ENCODE results near the gene CUL2. TPM values are rescaled to one million over a fixed set of nuclear protein-coding genes. Genes with fewer than 3 reads are reported as not detected.
A peak's percentile ranks its signal among the peaks of the same experiment; 100 is the strongest.

CUL2 gene
- total RNA-seq = 32.0 and 33.8 TPM in 2 replicates

DNA sequence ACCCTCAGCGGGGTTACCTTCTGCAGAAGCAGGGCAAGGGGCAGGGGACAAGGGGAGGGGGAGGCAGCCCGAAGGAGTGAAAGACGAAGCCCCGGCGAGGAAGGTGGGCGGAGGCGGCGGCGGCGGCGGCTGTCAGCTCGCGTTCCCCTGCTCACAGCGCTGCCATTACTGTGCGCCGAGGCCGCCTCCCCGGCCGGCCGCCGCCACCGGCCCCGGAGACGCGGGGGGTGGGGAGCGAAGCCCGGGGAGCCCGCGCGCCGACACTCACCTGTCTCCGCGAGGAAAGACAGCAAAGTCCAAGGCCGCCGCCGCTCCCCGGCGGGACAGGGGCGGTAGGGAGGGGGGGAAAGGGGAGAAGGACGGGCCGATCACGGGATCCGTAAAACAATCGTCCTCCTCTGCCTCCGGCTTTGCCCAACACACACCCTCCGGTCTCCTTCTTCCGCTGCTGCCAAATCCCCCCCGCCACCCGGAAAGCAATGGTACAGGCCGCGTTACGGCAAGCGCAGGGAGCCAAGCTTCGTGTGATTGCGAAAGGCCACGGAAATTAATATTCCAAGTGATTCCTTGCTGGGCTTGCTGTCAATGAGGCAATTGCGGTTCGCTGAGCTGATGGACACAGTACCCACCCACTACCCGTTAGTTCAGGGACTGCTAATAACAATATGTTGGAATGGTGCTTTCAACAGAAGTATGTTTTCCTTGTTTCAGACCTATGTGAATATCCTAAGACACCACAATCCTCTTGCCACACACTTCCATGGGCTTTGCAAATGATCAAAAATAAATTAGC lies at the start of gene CUL2:
Gene CUL2 (minus strand): TSS at position 180 of the 793 bp plus-strand sequence. CDS start 19,024 bp downstream, outside the sequence.
- peak; percentile 68 for DNase-seq (ENCODE audit: extremely low read depth, low read depth, low spot score)

DNA sequence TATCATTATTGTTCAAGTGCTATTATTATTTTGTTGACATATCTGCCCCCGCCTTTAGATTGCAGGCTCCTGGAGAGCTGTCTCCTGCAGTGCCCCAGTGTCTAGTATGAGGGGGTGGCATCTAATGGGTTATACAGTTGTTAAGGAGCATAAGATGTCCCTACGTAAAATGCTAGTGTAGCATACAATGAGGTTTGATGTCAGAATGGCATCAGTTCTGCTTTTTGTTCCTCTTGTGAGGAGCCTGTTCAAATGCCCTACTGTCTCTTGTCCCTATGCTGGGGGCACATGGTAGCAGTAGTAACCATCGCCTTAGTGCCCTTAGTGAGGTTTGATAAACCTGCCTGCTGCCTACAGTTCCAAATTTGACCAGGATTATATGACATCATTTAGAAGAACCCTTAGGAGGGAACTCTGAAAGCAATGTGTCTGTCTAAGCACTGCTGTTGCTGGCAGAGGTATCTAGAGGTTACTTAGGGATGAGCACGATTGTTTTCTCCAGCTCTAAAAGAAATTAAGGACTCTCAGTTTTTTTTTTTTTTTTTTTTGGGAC lies 46.2 kb upstream of the CUL2 start:
- no peak for DNase-seq (ENCODE audit: extremely low read depth, low read depth, low spot score)

DNA sequence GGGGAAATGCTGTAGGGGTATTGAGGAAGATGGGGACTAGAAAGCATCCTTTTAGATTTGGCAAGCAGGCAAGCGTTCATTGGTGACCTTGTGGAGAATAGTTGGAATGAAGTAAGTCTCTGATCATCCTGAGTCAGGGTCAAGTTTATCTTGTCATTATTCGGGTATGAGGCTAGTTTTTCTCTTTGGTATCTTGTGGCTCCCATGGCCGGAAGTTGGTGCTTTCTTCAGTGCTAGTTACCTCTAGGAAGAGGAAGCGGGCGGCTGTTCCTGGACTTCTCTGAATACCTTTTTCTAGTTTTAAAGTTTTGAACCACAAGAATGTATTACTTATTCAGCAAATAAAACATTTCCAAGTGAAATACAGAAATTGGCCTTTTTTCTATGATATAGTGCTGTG lies 45.7 kb upstream of the CUL2 start:
- no peak for DNase-seq (ENCODE audit: extremely low read depth, low read depth, low spot score)

DNA sequence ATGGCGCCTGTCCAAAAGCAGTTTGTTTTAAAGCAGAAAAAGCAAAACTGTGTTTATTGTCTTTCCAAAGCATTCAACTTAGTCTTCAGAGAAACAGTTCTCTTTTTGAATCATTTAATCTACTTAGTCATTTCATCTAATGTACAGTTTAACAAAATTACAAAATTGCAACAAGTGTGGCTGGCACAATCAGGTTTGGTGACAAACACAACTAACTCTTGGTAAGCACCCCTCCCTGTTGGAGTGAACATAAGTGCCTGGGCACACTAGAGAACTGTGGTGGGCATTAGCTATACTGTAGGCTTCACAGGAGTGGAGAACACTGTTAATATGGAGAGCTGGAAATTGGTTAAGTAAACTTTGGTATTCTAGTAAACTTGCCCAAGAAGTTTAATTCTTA lies 43.4 kb upstream of the CUL2 start:
- DNase-seq (ENCODE audit: extremely low read depth, low read depth, low spot score) = no peak

DNA sequence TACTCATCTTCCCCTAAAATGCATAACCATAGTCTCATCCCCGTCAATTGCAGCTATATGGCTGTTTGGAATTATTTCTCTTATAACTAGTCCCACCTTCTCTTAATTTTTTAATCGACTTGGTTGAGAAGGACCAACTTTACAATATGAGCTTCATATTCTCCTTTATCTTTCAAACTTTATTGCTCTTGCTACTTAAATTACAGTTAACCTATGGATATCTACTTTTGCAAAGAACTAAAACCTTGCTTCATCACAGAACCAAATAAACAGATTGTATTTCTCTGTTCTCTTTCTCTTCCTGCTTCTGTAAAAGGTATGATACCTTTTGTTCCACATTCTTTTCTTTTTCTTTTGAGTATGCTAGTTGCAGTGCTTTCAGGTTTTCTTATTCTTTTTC lies 42.6 kb upstream of the CUL2 start:
- no peak for DNase-seq (ENCODE audit: extremely low read depth, low read depth, low spot score)

DNA sequence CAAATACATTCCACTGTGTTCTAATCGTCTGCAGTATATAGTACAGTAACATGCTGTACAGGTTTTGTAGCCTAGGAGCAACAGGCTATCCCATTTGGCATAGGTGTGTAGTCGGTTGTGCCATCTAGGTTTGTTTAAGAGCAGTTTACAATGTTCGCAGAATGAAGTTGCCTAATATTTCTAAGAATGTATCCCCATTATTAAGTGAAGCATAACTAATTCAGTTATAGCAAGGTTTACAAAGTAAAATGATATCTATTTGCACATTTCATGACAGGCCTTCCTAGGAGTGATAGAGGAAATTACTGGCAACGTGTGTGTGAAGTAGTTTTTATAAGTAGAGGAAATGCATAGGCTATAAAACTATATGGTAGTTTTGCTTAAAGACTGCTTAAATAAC lies 40.5 kb upstream of the CUL2 start:
- DNase-seq (ENCODE audit: extremely low read depth, low read depth, low spot score) = no peak

DNA sequence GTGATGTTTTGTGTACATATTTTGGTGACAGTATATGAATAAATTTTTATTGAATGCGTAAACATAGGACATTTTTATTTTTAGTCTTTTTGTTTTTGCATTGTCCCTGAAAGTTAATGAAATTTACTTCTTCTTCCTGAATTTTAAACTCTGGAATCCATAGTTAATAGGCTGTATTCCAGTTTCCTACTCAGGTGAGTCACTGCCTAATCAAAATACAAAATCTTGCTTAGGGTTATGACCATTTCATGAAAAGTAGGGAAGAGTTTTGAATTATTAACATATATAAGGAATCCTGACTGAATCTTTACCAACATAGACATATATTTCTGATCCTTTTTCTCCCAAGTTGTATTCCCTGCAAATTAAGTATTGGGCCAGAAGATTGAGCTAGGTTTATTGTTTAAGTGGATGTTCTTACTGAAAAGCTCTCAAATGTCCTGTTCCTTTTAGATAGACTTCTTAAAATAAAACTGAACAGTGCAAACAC lies 39.1 kb upstream of the CUL2 start:
- DNase-seq (ENCODE audit: extremely low read depth, low read depth, low spot score) = no peak

DNA sequence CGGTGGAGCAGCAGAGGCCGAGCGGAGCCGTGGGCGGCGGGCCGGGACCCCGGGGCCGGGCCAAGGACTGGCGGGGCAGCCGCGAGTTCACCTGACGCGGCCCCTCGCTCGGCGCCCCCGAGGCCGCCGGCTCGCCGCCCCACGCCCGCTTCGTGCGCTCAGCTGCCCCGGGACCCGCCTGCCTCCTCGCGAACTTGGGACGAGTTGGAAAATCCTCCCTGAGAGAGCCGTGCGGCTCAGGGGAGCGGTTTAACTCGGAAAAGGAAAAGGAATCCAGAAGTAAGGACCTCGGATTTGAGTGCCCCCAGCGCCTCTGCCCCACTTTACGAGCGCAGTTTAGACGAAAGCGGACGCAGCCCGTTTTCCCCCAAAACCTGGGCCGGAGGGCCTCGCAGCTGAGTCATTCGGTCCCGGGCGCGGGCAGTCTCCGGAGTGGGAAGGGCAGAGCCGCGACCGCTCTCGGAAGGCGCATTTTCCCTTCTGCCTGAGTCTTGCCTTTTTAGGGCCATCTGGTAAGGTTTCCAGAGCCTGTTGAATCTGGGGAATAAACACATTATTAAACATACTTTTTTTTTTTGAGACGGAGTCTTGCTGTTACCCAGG lies 37.2 kb upstream of the CUL2 start:
- DNase-seq (ENCODE audit: extremely low read depth, low read depth, low spot score) = no peak

DNA sequence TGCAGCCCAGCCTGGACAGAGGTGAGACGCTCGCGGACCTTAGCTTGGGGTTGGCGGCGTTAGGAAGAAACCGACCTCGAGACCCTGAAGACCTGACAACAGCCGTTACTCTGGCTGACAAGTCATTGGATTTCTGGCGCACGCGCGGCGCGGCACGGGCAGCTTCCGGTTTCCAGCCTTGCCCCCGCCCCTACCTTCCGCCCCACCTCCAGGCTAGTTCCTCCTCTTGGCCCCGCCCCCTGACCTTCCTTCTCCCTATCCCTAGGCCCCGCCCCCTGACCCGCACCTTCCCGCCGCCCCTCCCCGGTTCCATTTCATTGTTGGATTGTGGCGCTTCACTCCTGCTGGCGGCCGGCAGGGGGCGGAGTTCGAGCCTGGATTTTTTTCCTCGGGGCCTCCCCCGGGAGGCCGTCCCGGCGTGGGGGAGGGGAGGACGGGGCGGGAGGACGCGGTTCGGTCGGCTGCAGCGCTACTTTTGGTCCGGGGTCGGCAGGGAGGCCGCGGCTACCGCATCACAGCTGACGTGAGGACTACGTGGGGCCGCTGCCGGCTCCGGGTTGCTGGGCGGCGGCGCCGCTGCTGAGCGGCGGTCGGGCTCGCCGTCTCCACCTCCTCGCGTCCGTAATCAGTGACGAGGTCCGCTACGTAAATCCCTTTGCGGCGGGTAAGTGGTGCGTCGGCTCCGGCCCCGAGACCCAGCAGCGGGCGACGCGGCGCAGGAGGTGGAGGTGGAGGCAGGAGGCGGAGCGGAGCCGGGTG lies 36.6 kb upstream of the CUL2 start, which contains the start of gene CREM:
Gene CREM (plus strand): TSS at position 317 of the 759 bp plus-strand sequence. CDS start 10,990 bp downstream, outside the sequence.
- peak; percentile 64 for DNase-seq (ENCODE audit: extremely low read depth, low read depth, low spot score)

DNA sequence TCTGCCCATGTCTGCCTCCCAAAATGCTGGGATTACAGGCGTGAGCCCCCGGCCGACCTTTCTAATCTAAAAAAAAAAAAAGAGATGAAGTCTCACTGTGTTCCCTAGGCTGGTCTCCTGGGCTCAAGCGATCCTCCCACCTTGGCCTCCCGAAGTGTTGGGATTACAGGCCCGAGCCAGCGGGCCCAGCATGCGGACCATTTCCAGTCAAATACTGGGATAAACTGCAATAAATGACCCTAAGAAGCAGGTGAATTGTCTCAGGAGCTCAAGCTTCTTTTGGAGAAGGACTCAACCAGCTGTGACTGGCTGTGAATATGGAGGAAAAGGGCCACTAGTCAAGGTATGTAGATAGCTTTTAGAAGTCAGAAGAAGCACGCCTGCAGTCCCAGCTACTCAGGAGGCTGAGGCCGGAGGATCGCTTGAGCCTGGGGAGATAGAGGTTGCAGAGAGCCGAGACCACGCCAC lies 36.0 kb upstream of the CUL2 start:
- no peak for DNase-seq (ENCODE audit: extremely low read depth, low read depth, low spot score)

DNA sequence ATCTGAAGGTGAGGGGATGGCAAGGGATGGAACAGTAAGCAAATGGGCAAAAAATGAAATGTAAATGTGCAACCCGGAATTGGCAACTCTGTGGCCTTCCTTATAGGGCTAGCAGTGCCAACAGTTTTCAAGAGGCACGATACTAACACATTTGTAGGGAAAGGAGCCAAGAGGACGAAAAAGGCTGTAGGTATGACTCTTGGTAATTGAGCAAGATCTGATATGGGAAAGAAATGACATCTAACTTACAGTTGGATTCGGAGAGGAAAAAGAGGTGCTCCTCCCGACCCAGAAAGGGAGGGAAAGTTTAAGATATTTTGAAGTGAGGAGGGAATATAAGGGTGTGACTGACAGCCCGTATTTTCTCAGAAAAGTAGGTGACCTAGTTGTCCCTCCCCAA lies 34.4 kb upstream of the CUL2 start:
- DNase-seq (ENCODE audit: extremely low read depth, low read depth, low spot score) = no peak

DNA sequence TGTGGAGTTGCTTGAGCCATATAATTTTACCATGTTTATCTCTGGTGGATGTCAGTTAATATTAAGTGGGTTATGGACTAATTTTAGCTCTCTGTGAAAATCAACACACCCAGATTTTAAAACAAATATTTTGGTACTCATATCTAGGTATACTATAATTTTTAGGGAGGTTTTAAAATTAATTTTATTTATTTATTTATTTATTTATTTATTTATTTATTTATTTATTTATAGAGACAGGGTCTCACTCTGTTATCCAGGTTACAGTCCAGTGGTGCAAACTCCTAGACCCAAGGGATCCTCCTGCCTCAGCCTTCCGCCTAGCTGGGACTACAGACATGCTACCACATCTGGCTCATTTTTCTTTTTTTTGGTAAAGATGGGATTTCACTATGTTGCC lies 29.2 kb upstream of the CUL2 start:
- DNase-seq (ENCODE audit: extremely low read depth, low read depth, low spot score) = no peak

DNA sequence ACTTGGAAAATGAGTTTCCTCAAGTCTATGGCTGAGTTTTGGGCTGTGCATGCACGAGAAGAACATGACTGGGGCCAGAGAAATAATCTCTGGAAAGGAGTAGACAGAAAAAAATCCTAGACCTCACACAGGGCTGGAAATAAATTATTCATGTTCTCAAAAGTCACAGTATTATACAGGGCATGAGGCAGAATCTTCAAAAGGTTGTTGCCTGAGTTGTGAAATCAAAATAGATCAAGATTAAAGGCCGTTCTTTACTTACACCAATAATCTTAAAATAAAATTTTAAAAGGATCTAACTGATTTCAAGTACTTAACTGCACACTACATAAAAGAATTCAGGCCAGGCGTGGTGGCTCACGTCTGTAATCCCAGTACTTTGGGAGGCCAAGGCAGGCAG lies 22.4 kb upstream of the CUL2 start:
- DNase-seq (ENCODE audit: extremely low read depth, low read depth, low spot score) = no peak

DNA sequence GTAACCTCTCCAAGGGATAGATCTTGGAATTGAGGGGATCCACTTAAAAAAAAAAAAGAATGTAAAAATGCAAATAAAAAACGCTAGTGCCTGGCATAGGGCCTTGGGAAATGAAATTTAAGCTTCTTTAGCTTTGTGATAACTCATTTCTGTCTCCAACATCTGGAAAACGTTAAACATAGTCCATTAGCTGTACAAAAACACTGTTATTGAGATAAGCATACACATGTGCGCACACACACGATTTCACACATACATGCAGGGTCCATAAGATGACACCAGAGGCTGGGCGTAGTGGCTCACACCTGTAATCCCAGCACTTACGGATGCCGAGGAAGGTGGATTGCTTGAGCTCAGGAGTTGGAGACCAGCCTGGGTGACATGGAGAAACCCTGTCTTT lies 13.7 kb upstream of the CUL2 start:
- DNase-seq (ENCODE audit: extremely low read depth, low read depth, low spot score) = no peak

DNA sequence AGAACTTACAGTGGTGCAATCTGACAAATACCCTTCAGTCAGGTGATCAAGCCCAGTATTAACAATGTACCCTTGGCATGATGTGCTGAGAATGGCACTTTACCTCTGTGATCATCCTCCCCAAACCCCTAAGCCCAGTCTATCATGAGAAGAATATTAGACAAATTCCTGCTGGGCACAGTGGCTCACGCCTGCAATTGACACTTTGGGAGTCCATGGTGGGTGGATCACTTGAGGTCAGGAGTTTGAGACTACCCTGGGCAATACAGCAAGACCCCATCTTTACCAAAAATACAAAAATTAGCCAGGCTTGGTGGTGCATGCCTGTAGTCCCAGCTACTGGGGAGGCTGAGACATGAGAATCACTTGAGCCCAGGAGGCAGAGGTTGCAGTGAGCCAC lies 7.4 kb upstream of the CUL2 start:
- no peak for DNase-seq (ENCODE audit: extremely low read depth, low read depth, low spot score)

DNA sequence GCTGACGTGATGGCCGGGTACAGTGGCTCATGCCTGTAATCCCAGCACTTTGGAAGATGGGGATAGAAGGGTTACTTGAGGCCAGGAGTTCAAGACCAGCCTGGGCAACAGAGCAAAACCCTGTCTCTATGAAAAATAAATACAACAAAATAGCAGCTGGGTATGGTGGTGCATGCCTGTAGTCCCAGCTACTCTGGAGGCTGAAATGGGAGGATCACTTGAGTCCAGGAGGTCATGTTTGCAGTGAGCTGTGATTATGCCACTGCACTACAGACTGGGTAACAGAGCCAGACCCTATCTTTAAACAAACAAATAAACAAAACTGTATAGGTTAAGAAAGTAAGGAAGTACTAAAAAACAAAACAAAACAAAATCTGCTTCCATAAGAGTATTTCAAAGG lies 6.2 kb upstream of the CUL2 start:
- no peak for DNase-seq (ENCODE audit: extremely low read depth, low read depth, low spot score)

DNA sequence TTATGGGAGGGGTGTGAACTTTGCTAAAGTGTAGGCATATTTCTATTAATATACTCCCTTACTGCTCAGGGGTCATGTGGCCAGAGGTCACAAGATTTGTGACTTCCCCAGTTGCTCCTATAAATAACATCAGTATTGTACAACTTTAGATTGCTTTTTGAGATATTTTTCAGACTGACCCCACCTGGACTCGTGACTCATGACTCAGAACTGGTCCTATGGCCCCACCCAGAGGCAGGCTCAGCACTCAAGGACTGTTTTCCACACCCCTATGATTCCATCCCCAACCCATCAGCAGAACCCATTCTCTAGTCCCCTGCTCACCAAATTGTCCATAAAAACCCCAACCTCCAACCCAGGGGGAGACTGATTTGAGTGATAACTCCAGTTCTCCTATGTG lies 2.7 kb upstream of the CUL2 start:
- no peak for DNase-seq (ENCODE audit: extremely low read depth, low read depth, low spot score)

DNA sequence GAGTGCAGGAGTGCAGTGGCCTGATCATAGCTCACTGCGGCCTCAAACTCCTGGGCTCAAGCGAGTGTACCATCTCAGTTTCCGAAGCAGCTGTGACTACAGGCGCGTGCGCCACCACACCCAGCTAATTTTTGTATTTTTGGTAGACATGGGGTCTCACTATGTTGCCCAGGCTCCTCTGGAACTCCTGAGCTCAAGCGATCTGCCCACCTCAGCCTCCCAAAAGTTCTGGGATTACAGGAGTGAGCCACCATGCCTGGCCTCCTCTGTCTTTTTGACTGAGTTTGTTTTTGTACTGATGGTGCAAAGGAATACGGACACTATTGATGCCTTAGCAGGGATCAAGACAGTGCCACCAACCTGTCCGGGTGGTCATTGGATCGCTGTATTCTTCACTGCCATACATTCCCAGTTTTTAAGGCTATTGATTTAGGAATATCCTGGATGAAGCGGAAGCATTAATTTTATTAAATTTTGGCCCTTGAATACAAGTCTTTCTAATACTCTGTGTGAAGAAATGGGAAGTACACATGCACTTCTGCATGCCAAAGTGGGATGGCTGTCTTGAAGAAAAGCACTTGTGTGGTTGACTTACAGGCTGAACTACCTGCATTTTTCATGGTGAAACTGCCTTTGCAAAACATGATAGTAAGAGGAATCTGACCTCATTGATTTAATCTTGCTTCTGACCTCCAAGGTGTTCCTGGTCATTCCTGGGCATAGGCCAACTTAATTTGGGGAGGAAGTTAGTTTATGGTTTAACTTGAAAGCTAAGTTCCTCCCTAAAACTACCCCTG lies 2.1 kb upstream of the CUL2 start:
- no peak for DNase-seq (ENCODE audit: extremely low read depth, low read depth, low spot score)

DNA sequence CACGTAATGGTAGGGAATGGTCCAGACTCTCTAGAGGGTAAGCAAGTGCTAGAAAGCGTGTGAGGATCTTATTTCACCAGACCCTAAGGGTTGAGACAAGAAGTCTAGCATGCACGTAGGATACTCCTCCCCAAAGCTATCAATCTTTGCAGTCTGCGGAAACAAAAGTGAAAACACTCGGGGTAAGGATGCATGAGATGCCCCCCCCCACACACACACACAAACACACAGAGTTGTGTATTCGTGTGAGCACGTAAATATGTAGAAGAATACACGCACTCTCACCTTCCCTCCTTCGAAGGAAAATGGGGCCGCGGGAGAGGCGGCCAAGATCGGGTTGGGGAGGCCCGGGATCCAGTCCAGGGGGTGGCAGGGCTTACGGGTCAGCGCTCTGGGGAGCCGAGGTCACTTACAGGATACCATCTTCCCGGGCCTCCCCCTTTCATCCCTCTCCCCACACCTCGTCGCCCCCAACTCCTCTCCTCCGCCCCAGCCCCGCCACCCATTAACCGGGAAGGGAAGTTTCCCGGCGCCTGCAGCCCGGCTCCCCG lies 455 bp downstream of the CUL2 start:
- no peak for DNase-seq (ENCODE audit: extremely low read depth, low read depth, low spot score)

DNA sequence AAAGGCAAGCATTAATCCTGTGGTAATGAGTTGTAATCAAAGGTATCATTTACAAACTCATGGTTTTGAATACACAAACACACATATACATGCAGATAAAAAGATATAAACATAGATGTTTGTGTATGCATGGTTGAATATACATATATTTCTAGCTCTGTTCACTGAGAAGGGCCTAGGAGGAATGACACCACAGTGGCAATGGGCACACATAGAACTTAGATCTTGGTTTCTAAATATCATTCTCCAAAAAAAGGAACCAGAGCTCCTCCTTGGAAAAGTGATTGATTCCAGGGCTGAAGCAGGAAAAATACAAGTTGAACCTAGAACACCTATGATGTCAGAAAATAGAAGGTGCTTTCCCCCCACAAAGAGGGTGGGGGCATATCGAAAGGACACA lies 6.9 kb downstream of the CUL2 start:
- DNase-seq (ENCODE audit: extremely low read depth, low read depth, low spot score) = no peak

Measured in glomerular endothelial cell (primary cell).